Activated T-helper 2 cell treated with anti-CD3 and anti-CD28 coated beads, Interferon-gamma antibody, Interleukin-2, Interleukin-4, amounts not matched to agents 10 μg/mL and 5 μg/mL and 100 μg/mL, durations not matched to agents 14 hours and 24 hours and 36 hours (primary cell): ENCODE data around the gene PLEKHA5. TPM values are rescaled to one million over a fixed set of nuclear protein-coding genes. Genes with fewer than 3 reads are reported as not detected.

ENCODE experiments used
- DNase-seq: peaks from one replicate; pipeline ENCODE4 v3.0.0; 2021; ENCODE audit warnings: low spot score
- H3K27ac Mint-ChIP-seq: one replicate; pipeline ENCODE4 v1.8.0; 2021; ENCODE audit warnings: mixed read lengths
- H3K27me3 Mint-ChIP-seq: one replicate; pipeline ENCODE4 v1.8.0; 2021; ENCODE audit warnings: low read depth, mixed read lengths
- H3K36me3 Mint-ChIP-seq: one replicate; pipeline ENCODE4 v1.8.0; 2021; ENCODE audit warnings: low read depth, mixed read lengths
- H3K4me1 Mint-ChIP-seq: one replicate; pipeline ENCODE4 v1.8.0; 2021; ENCODE audit warnings: low read depth, mixed read lengths
- H3K4me3 Mint-ChIP-seq: one replicate; pipeline ENCODE4 v1.8.0; 2021; ENCODE audit warnings: low read depth, mild to moderate bottlenecking, moderate library complexity, mixed read lengths
- H3K9me3 Mint-ChIP-seq: one replicate; pipeline ENCODE4 v1.8.0; 2021; ENCODE audit warnings: mixed read lengths
- intact Hi-C: fragments of 100-400 bp; cut with micrococcal nuclease; formaldehyde crosslinking; loops from one replicate; pipeline ENCODE4 v1.15.1; 2023
- total RNA-seq: library from RNA; stranded (reverse); gene quantifications from 2 replicates; pipeline ENCODE4 v1.2.3, GENCODE V29; 2022

The PLEKHA5 gene
- total RNA-seq, 1 donor from 2014 or later: 3.2 TPM

DNA sequence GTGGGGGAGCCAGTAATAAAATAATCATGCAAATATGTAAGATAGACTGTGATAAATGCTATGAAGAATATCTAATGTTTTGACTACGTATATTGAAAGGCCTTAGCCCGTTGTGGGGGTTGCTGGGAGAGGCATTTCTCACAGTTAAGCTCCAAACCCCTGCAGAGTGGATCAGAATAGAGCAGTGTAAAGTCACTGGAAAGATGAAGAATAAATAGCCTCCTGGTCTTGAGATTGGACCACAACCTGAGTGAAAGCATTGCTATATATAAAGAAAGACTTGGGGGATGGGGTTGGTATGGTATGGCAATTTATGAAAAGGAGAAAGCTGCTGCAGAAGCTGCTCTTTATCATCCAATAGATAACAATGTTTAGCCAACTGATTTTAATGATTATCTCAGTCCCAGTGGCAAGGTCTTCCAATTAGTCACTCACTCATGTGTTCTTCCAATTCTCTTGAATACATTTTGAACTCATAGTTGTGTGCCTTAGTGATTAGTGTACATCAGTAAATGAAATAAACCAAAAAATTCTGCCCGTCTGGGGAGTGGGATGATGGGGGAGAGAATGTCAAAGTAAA, 10.2 kb downstream of the PLEKHA5 start:
- Mint-ChIP-seq H3K4me1 (no peaks in the 10 kb centered on the region), H3K9me3 (no peaks in the 10 kb centered on the region), H3K27ac (no peak overlapping the region), H3K27me3 (peaks cover 4% of the 10 kb centered on the region), H3K36me3 (no peaks in the 10 kb centered on the region), H3K4me3 (no peak overlapping the region)
- intact Hi-C loops: no loop called here
- no peak for DNase-seq

DNA sequence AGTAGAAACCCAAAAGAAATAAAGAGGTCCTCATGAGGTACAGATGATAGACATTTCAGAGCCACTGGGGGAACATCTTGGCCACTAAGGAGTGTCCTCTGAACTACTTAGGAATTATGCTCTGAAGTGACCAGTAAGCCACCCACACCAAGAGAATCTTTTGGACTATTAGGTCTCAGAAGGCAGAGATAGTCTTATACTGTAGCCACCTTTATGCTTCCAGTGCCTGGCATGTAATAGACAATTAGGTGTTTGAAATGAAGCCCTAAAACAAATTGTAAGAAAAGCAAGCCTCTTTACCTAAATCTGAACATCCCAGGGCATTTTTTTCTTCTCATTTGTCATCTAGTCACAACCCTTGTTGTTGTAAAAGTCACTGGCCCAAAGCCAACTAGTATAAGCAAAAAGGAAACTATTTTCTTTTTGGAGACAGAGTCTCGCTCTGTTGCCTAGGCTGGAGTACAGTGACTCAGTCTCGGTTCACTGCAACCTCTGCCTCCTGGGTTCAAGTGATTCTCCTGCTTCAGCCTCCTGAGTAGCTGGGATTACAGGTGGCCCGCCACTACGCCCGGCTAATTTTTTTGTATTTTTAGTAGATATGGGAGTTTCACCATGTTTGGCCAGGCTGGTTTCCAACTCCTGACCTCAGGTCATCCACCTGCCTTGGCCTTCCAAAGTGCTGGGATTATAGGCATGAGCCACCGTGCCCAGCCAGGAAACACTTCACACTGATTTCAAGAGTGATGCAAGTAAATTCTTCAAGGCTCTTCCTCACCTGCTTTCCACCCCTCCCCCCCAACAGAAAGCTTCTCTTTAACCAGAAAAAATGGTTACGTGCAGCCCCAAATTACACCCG, 11.1 kb downstream of the PLEKHA5 start:
- intact Hi-C loops: no loop called here
- H3K4me1 Mint-ChIP-seq: no peaks in the 10 kb centered on the region
- H3K36me3 Mint-ChIP-seq: no peaks in the 10 kb centered on the region
- DNase-seq: no peak
- H3K9me3 Mint-ChIP-seq: no peaks in the 10 kb centered on the region
- no peaks in the 10 kb centered on the region for H3K27me3 Mint-ChIP-seq
- H3K27ac Mint-ChIP-seq: no peak overlapping the region
- H3K4me3 Mint-ChIP-seq: no peak overlapping the region

DNA sequence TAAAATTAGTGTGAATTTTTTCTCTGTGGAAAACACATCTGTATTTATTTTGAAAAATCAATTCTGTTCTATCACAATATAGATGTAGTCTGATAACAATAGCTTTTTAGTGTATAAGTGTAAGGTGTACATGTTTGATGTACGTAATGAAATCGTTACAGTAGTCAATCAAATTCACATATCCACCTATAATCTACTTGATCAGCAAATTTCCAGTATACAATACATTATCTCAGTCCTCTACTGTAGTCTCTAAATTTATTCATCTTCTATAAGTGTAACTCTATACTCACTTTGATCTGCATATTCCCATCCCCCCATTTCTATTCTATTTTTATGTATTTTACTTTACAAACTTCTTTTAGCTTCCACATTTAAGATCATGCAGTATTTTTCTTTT, 13.0 kb downstream of the PLEKHA5 start:
- intact Hi-C loops: no loop called here
- H3K4me1 Mint-ChIP-seq: no peaks in the 10 kb centered on the region
- DNase-seq: no peak
- H3K27ac Mint-ChIP-seq: no peak overlapping the region
- no peaks in the 10 kb centered on the region for H3K9me3 Mint-ChIP-seq
- no peaks in the 10 kb centered on the region for H3K27me3 Mint-ChIP-seq
- no peak overlapping the region for H3K4me3 Mint-ChIP-seq
- H3K36me3 Mint-ChIP-seq: no peaks in the 10 kb centered on the region

DNA sequence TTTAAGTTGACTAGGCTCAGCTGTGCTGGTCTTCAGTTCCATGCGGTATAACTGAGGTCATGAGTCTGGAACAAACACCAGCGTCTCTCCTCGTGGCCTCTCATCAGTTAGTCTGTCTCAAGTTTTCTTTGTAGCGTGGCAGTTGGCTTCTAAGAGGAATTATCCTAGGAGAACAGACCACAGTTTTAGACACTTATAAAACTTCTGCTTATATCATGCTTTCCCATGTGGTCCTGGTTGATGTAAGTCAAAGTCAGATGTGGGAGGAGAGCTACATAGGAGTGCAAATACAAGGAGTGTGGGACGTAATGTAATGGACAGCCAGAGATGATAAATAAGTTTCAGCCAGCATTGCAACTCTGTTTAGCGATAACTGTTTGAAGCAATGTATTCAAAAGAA, 14.8 kb downstream of the PLEKHA5 start:
- no peak for DNase-seq
- Mint-ChIP-seq H3K9me3 (no peaks in the 10 kb centered on the region), H3K4me3 (no peak overlapping the region), H3K36me3 (no peaks in the 10 kb centered on the region), H3K4me1 (no peaks in the 10 kb centered on the region), H3K27me3 (no peaks in the 10 kb centered on the region), H3K27ac (no peak overlapping the region)
- intact Hi-C loops: no loop called here

DNA sequence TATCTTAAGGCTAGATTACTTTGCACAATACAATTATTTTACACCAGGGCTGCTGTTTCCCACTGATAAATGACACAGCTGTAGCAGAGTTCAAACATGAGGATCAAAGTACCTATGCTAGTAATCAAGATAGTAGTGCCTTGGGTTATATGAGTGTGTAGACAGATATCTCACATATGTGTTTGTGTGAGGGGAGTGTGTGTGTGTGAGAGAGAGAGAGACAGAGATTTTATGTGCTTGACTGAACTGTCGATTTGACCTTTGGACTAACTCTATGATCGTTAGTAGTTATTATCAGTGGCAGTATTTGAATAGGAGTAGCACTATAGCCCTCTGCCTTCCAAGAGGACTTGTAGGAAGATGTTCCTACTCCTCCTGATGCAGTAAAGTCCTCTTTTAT, 15.5 kb downstream of the PLEKHA5 start:
- H3K4me1 Mint-ChIP-seq: no peaks in the 10 kb centered on the region
- intact Hi-C loops: no loop called here
- no peak overlapping the region for H3K4me3 Mint-ChIP-seq
- H3K27ac Mint-ChIP-seq: no peak overlapping the region
- H3K36me3 Mint-ChIP-seq: no peaks in the 10 kb centered on the region
- H3K9me3 Mint-ChIP-seq: no peaks in the 10 kb centered on the region
- H3K27me3 Mint-ChIP-seq: no peaks in the 10 kb centered on the region
- DNase-seq: no peak

DNA sequence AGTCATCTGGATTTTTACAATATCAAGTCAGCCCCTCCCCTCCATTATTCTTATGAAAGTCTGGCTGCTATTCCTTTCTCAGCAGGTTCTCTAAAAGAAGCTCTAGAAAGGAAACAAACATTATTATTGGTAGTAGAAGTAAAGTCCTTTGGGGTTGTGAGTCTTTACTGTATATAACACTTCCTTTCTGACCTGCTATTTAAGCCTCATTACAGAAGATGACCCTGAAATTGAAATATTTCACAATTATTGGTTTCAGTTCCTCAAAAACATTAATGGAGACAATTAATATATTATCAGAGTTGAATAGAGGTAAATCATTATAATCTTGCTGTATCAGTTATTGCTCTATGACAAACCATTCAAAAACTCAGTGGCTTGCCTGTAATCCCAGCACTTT, 19.3 kb downstream of the PLEKHA5 start:
- Mint-ChIP-seq H3K4me3 (no peak overlapping the region), H3K9me3 (no peaks in the 10 kb centered on the region), H3K27ac (no peak overlapping the region), H3K27me3 (no peaks in the 10 kb centered on the region), H3K36me3 (no peaks in the 10 kb centered on the region), H3K4me1 (no peaks in the 10 kb centered on the region)
- intact Hi-C loops: no loop called here
- DNase-seq: no peak

DNA sequence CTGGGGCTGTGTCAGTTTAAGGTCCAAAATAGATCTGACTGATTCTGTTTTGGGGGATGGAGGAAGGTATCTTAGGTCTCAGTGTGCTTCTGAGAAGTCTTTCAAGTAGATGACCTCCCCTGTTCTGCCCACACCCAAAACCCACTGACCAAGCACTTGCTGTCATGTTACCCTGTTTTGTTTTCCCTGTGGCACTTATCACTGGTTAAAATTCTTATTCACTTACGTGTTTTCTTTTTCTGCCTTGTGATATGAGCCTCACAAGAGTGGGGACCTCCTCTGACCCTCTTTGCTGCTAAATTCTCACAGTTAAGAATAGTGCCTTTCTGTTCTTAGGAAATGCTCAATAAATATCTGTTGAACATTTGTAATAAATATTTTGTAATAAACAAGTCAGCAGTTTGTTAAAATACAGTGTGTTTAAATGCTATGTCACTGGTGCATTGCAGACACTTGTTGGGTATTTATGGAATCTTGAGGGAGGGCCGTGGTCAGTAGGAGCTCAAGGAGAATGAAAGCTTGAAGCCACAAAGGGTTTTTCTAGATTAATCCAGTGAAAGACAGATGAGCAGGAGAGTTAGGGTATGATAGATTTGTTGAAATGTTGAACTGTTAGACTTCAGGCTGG, 20.9 kb downstream of the PLEKHA5 start:
- H3K27me3 Mint-ChIP-seq: no peaks in the 10 kb centered on the region
- H3K4me3 Mint-ChIP-seq: no peak overlapping the region
- DNase-seq: no peak
- no peaks in the 10 kb centered on the region for H3K9me3 Mint-ChIP-seq
- H3K4me1 Mint-ChIP-seq: no peaks in the 10 kb centered on the region
- intact Hi-C loops: no loop called here
- no peak overlapping the region for H3K27ac Mint-ChIP-seq
- no peaks in the 10 kb centered on the region for H3K36me3 Mint-ChIP-seq

DNA sequence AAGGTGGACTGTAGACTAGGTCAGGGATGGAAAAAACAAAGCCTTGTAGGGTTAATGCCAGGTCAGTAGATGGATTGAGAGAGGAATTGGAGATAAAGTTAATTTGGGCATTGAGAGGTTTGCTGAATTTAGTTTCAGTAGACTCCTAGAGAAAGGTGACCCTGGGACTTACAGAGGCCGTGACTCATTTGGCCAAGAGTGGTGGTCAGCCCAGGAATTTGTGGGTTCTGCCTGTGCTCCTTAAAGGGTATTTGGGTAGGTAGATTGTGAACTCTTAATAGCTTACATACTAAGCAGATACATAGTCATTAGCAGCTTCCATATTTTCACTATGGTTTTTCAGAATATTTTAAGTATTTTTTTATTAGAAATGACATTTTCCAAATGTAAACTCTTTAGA, 21.8 kb downstream of the PLEKHA5 start:
- DNase-seq: no peak
- Mint-ChIP-seq H3K27me3 (no peaks in the 10 kb centered on the region), H3K9me3 (no peaks in the 10 kb centered on the region), H3K27ac (no peak overlapping the region), H3K36me3 (no peaks in the 10 kb centered on the region), H3K4me1 (no peaks in the 10 kb centered on the region), H3K4me3 (no peak overlapping the region)
- intact Hi-C loops: no loop called here

DNA sequence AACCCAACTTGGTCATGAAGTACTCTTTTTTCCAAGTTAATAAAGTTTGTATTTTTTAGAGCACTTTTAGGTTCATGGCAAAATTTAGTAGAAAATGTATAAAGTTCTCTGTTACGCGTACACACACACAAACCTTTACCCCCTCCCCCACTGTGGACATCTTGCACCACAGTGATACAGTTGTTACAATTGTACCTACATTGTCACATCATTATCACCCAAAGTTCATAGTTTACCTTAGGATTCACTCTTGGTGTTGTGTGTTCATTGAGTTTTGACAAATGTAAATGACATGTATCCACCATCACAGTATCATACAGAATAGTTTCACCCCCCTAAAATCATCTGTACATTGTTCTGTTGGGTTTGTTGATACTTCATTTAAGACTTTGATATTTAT, 23.9 kb downstream of the PLEKHA5 start:
- H3K4me3 Mint-ChIP-seq: no peak overlapping the region
- H3K27me3 Mint-ChIP-seq: no peaks in the 10 kb centered on the region
- no peak overlapping the region for H3K27ac Mint-ChIP-seq
- intact Hi-C loops: no loop called here
- no peaks in the 10 kb centered on the region for H3K36me3 Mint-ChIP-seq
- no peaks in the 10 kb centered on the region for H3K4me1 Mint-ChIP-seq
- H3K9me3 Mint-ChIP-seq: no peaks in the 10 kb centered on the region
- DNase-seq: no peak

DNA sequence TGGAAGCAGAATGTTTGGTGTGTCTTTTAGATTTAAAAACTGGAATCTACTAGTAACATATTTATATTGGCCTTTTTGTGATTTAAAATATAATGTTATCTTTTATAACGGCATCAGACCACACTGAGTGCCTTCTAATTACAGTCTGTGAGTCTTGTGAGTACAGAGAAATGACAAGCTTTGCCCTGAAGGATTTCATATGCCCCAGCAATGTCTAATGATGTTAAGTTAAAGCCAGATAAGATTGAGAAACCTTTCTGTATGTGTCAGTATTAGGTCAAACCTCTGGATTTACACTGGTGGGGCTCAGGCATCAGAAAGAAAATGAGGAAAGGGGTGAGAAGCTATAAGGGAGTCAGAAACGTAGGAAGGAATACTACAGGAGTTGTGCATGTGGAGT, 25.2 kb downstream of the PLEKHA5 start:
- no peaks in the 10 kb centered on the region for H3K27me3 Mint-ChIP-seq
- intact Hi-C loops: no loop called here
- no peaks in the 10 kb centered on the region for H3K9me3 Mint-ChIP-seq
- H3K4me1 Mint-ChIP-seq: no peaks in the 10 kb centered on the region
- no peak overlapping the region for H3K27ac Mint-ChIP-seq
- no peaks in the 10 kb centered on the region for H3K36me3 Mint-ChIP-seq
- DNase-seq: no peak
- H3K4me3 Mint-ChIP-seq: no peak overlapping the region

DNA sequence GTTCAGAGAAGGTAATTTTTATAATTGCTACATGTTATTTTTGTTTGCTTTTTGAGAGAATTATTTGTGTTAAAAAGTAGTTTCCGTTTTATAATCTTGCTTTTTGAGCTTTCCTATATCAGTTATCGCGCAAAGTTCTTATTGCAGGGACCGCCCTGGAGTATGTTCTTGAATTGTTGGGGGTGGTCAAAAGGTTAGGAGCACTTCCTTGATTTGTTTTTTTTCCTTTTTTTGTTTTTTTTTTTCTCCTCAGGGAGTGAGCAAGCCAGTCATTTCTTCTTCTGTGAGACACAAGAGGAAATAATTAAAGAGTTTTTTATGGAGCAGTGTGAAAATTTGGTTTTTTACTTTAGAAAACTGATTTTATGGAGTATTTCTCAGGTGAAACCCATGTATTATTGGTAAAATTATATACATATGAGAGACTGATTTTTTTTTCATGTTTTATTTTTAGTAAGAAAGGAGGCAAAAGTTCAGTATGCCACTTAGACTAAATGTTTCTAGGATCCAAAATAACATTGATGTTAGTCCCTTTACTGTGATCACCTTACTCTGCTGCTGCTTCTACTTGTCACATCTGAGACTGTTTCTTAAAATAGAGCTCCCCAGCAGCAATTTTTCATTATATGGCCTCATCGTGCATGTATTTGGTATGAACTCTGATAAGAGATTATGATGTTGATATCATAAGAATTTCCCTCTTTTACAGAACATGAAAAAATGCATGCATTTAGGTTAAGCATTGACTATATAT, 26.6 kb downstream of the PLEKHA5 start:
- intact Hi-C loops: no loop called here
- DNase-seq: no peak
- H3K9me3 Mint-ChIP-seq: no peaks in the 10 kb centered on the region
- H3K4me1 Mint-ChIP-seq: no peaks in the 10 kb centered on the region
- H3K27me3 Mint-ChIP-seq: no peaks in the 10 kb centered on the region
- H3K27ac Mint-ChIP-seq: no peak overlapping the region
- no peaks in the 10 kb centered on the region for H3K36me3 Mint-ChIP-seq
- no peak overlapping the region for H3K4me3 Mint-ChIP-seq

DNA sequence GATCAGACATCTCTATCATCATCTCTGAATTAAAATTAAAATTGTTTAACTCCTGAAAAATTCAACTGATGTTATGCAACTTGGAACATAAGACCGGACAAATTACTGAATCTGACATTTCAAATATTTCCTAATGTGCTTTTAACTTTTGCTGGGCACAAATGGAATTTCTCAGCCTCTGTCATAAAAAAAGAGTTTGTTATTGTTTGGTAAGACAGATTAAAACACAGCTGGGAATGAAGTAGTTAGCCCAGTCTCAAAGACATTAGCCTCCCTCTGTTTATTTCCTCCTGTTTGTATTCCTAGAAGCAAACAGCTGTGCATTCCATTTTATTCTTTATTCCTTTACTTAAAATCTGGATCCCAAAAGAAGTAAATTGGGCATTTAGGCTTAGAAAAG, 29.4 kb downstream of the PLEKHA5 start:
- no peak for DNase-seq
- Mint-ChIP-seq H3K27me3 (no peaks in the 10 kb centered on the region), H3K4me3 (no peak overlapping the region), H3K4me1 (no peaks in the 10 kb centered on the region), H3K36me3 (no peaks in the 10 kb centered on the region), H3K9me3 (no peaks in the 10 kb centered on the region), H3K27ac (no peak overlapping the region)
- intact Hi-C loops: no loop called here

DNA sequence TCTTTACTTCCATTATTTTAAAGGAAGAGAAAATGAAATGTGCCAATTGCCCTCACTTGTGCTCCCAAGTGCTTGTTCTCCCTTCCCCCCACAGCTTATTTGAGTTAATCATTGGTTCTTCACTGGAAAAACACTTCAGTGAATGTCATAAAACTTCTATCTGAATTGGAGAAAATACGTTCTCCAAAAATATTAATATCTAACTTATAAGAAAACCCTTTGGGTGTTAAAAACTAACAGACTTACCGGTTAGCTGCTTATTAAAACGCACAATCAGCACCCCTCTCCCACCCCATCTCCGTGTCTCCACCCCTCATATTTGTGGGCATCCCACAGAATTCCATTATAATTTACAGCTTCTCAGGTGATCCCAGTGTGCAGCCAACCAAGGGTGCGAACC, 31.7 kb downstream of the PLEKHA5 start:
- H3K27ac Mint-ChIP-seq: no peak overlapping the region
- no peak overlapping the region for H3K4me3 Mint-ChIP-seq
- no peaks in the 10 kb centered on the region for H3K27me3 Mint-ChIP-seq
- H3K36me3 Mint-ChIP-seq: no peaks in the 10 kb centered on the region
- intact Hi-C loops: no loop called here
- no peaks in the 10 kb centered on the region for H3K4me1 Mint-ChIP-seq
- no peaks in the 10 kb centered on the region for H3K9me3 Mint-ChIP-seq
- no peak for DNase-seq
